ENCODE results near the gene LYPD6. TPM values are rescaled to one million over a fixed set of nuclear protein-coding genes. Genes with fewer than 3 reads are reported as not detected.

LYPD6 gene
- total and polyA plus RNA-seq, 9 of the 15 experiments (the other 6 are each of a cell fraction or from before 2014, with no cell fraction given): not detected

- CTCF ChIA-PET (ENCODE audit: low intra/inter-chr PET ratio): no interaction called here
Observed at GRCh38 chr2:149489452-149489851, 159.1 kb downstream of the LYPD6 start.

DNA sequence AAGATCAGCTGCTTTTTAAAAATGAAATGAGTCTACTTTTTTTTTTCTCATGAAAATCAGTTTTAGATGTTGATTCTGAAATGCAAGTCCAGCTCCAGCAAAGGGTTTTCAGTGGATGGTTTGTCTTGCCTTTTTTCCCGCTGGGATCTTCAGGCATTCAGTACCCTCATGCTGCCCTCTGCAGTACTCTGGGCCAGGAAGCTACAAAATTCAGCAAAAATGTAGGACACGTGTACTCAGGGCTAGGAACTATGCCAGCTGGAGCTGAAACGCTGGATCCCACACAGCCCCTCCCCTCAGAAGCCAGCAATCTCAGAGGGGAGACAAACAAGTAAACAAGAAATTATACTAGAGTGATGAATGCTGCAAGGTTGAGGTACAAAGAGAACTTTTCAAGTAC is 159.9 kb downstream of the LYPD6 start:
- in situ Hi-C loops (cut with MboI): no loop called here
- no TSS peak for BruUV-seq (replicated peaks)

More at GRCh38 chr2:149489452-149489851, 159.1 kb downstream of the LYPD6 start:
- TF ChIP-seq, protein P1, sequence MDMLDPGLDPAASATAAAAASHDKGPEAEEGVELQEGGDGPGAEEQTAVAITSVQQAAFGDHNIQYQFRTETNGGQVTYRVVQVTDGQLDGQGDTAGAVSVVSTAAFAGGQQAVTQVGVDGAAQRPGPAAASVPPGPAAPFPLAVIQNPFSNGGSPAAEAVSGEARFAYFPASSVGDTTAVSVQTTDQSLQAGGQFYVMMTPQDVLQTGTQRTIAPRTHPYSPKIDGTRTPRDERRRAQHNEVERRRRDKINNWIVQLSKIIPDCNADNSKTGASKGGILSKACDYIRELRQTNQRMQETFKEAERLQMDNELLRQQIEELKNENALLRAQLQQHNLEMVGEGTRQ (CRISPR knock-in tag; IDR thresholded peaks at IDR 0.05): peak; percentile 45
- TF ChIP-seq TCF15 (CRISPR knock-in tag; IDR thresholded peaks at IDR 0.05): no peak
- DNase-seq (ENCODE audit: extremely low read depth in 1 of 4, low spot score in 3 of 4) (peak in 1 of 4 experiments; percentile 4), ATAC-seq (no peak; the same call in 1 of the 3 replicates), FAIRE-seq (no peak)
- no peaks in the 10 kb centered on the region for H3K36me3 ChIP-seq (ENCODE audit: control insufficient read depth, insufficient read depth, low read length)
- WGBS (ENCODE audit: insufficient coverage, low coverage, missing lambda C conversion rate): 2% methylated on average over 11 of the region's 11 CpGs
- intact Hi-C loops (cut with micrococcal nuclease): no loop called here
- BruUV-seq (replicated peaks): no TSS peak
- H3K9me1 ChIP-seq (ENCODE audit: control insufficient read depth, insufficient read depth, low read length): no peaks in the 10 kb centered on the region
- H3K4me2 ChIP-seq (ENCODE audit: insufficient read depth, low read length): peak overlapping the region; percentile 22; the same call in 1 of the 2 replicates
- peaks cover 0 to 5% of the 10 kb centered on the region in 2 experiments; a peak in 2 of 5 replicates for H3K27me3 ChIP-seq (ENCODE audit: control insufficient read depth in 2 of 2, insufficient read depth in 2 of 2, low read length in 2 of 2)
- no peak overlapping the region for H3K4me3 ChIP-seq
- H3K27ac ChIP-seq (ENCODE audit: extremely low read depth, low read depth, low read length): no peak overlapping the region
- H3K4me1 ChIP-seq (replicated peaks in 1 of 2; ENCODE audit: control insufficient read depth in 2 of 2, insufficient read depth in 2 of 2, low read length in 2 of 2): no peaks in the 10 kb centered on the region
- no peaks in the 10 kb centered on the region for H4K20me1 ChIP-seq (replicated peaks; ENCODE audit: control insufficient read depth, insufficient read depth, low read length)
- no peak overlapping the region for H2AFZ ChIP-seq (ENCODE audit: low read depth, low read length)
- in situ Hi-C loops (cut with MboI): no loop called here
- POLR2A ChIA-PET: interaction anchor here (0.6 kb wide), 2 partner anchors 23 to 267 kb away, joined by 3 to 4 read pairs; no protein-coding TSS in a partner anchor
- H3K9ac ChIP-seq (ENCODE audit: insufficient read depth in 1 of 2, low read depth in 2 of 2, low read length in 2 of 2): no peak overlapping the region
- no peaks in the 10 kb centered on the region; the same call in 1 of the 2 replicates for H3K9me3 ChIP-seq (replicated peaks; ENCODE audit: control insufficient read depth, insufficient read depth, low read depth, low read length)
- H3K79me2 ChIP-seq (ENCODE audit: control insufficient read depth, insufficient read depth, low read length): no peaks in the 10 kb centered on the region

More for the DNA sequence above, 159.9 kb downstream of the LYPD6 start:
- Histone ChIP-seq H3K9me1 (ENCODE audit: control insufficient read depth, insufficient read depth, low read length) (no peaks in the 10 kb centered on the region), H3K9me3 (replicated peaks; ENCODE audit: control insufficient read depth, insufficient read depth, low read depth, low read length) (no peaks in the 10 kb centered on the region; the same call in 1 of the 2 replicates), H3K9ac (ENCODE audit: insufficient read depth in 1 of 2, low read depth in 2 of 2, low read length in 2 of 2) (no peak overlapping the region), H2AFZ (ENCODE audit: low read depth, low read length) (no peak overlapping the region), H3K27me3 (ENCODE audit: control insufficient read depth in 2 of 2, insufficient read depth in 2 of 2, low read length in 2 of 2) (peaks cover 0 to 5% of the 10 kb centered on the region in 2 experiments; a peak in 2 of 5 replicates), H4K20me1 (replicated peaks; ENCODE audit: control insufficient read depth, insufficient read depth, low read length) (no peaks in the 10 kb centered on the region), H3K4me1 (replicated peaks in 1 of 2; ENCODE audit: control insufficient read depth in 2 of 2, insufficient read depth in 2 of 2, low read length in 2 of 2) (no peaks in the 10 kb centered on the region), H3K4me2 (ENCODE audit: insufficient read depth, low read length) (no peak overlapping the region), H3K79me2 (ENCODE audit: control insufficient read depth, insufficient read depth, low read length) (no peaks in the 10 kb centered on the region), H3K27ac (ENCODE audit: extremely low read depth, low read depth, low read length) (no peak overlapping the region), H3K36me3 (ENCODE audit: control insufficient read depth, insufficient read depth, low read length) (no peaks in the 10 kb centered on the region), H3K4me3 (no peak overlapping the region)
- no peak for FAIRE-seq
- CTCF ChIA-PET (ENCODE audit: low intra/inter-chr PET ratio): no interaction called here
- TF ChIP-seq NBN (IDR thresholded peaks at IDR 0.05; ENCODE audit: low read depth) (no peak), TGIF2 (CRISPR knock-in tag; IDR thresholded peaks at IDR 0.05) (no peak), GATAD2A (IDR thresholded peaks at IDR 0.05) (no peak), KLF13 (tag; IDR thresholded peaks at IDR 0.05; ENCODE audit: borderline replicate concordance, low read depth) (no peak), KLF10 (CRISPR knock-in tag; IDR thresholded peaks at IDR 0.05) (no peak)
- intact Hi-C loops (cut with micrococcal nuclease): no loop called here
- WGBS (ENCODE audit: insufficient coverage, low coverage, missing lambda C conversion rate): 0% methylated on average over 3 of the region's 3 CpGs
- POLR2A ChIA-PET: interaction anchor here (0.6 kb wide), 1 partner anchor 22 kb away, joined by 3 read pairs; no protein-coding TSS in a partner anchor
- DNase-seq (ENCODE audit: extremely low read depth in 1 of 4, low spot score in 3 of 4): no peak
- no peak for ATAC-seq
